Epithelial cell of proximal tubule (primary cell): ENCODE measurements around the gene ANKRD13A. TPM values are rescaled to one million over a fixed set of nuclear protein-coding genes. Genes with fewer than 3 reads are reported as not detected.

ENCODE experiments used
- DNase-seq: peaks from one replicate; pipeline ENCODE4 v3.0.0-alpha.2; 2011; ENCODE audit warnings: low read depth
- H3K4me3 ChIP-seq: 2 replicates; pipeline ENCODE4 v1.5.1; 2011; ENCODE audit warnings: low read depth, mild to moderate bottlenecking, low read length
- CTCF ChIP-seq: conservative IDR thresholded peaks from 2 replicates; pipeline ENCODE4 v1.5.1; 2012; ENCODE audit warnings: low read depth, mild to moderate bottlenecking, low read length
- total RNA-seq: library from RNA; depleted of rRNA; stranded (reverse); fragments of >200 nt; gene quantifications from 2 replicates; pipeline ENCODE4 v1.2.3, GENCODE V29; 2015

The ANKRD13A gene
- total RNA-seq, 1 donor from 2014 or later = 43.8 TPM

- no peak overlapping the region for H3K4me3 ChIP-seq
- DNase-seq = no peak
- no peak for TF ChIP-seq CTCF
Observed at GRCh38 chr12:110012659-110013058, 13.4 kb downstream of the ANKRD13A start.

GRCh38 chr12:110015132-110015531 is 15.9 kb downstream of the ANKRD13A start:
- TF ChIP-seq CTCF = no peak
- no peak overlapping the region for H3K4me3 ChIP-seq
- DNase-seq = no peak

- TF ChIP-seq CTCF = no peak
- H3K4me3 ChIP-seq = no peak overlapping the region
- DNase-seq = no peak
Observed at GRCh38 chr12:110020956-110021355, 21.7 kb downstream of the ANKRD13A start.

GRCh38 chr12:110023059-110023980 is 24.1 kb downstream of the ANKRD13A start:
- H3K4me3 ChIP-seq = no peak overlapping the region
- no peak for DNase-seq
- no peak for TF ChIP-seq CTCF

- DNase-seq = no peak
- H3K4me3 ChIP-seq = no peak overlapping the region
- TF ChIP-seq CTCF = no peak
Observed at GRCh38 chr12:110024051-110024450, 24.8 kb downstream of the ANKRD13A start.

- no peak for TF ChIP-seq CTCF
- H3K4me3 ChIP-seq = no peak overlapping the region
- no peak for DNase-seq
Observed at GRCh38 chr12:110028323-110028722, 29.1 kb downstream of the ANKRD13A start.
